ENCODE measurements around the gene CYREN.
"Not testable (repeated sequence)": the region's sequence is repeated elsewhere in the genome, so short reads cannot be mapped to it uniquely, and the experiment has no call there.

The CYREN gene

DNA sequence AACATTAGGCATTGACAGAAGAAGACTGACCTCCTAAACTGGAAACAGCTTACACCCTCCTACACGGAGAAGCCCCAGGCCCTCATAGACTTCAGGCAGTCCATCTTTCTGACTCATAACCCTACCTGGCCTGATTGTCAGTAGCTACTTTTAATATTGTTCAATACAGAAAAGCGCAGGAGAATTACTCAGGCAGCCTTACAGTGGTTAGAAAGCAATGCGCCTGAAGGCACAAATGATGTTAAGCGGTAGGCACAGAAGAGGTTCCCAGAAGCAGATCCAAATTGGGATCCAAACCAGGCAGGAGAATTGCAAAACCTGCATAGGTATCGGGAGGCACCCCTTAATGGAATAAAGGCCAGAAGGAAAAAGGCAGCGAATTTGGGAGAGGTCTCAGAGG lies 5.4 kb upstream of the CYREN start:
- no peak for DNase-seq

DNA sequence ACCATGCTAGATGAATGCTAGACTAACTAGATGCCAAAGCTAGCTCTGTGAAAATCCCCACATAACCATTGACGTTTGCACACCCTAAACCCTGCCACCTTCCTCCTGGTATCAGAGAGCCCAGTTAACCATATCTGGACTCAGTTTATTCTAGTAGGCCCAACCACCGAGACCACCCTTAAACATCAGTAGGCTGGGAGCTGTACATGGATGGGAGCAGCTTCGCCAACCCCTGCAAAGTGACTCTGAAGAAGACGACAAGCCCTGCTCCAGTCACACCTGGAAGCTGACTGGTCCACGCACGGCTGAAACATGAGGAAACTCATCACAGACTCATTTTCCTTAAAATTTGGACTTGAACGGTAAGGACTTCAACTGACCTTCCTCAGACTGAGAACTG lies 4.4 kb upstream of the CYREN start:
- no peak for DNase-seq

DNA sequence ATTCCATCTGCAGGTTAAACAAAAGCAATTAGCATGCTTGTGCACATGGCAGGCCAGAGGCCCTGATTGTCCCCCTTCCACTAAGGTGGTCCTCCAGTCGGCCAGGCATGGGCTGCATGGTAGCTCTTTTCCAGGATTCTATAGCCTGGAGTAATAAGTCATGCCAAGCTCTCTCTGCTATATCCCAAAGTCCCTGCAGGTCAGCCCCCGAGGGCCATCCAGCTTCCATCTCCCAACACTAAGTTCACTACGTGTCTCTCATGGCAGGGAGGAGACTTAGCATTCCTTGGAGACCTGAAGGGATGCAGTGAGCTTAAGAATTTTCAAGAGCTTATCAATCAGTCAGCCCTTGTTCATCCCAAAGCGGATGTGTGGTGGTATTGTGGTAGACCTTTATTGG lies 3.4 kb upstream of the CYREN start:
- not testable (repeated sequence) for DNase-seq

DNA sequence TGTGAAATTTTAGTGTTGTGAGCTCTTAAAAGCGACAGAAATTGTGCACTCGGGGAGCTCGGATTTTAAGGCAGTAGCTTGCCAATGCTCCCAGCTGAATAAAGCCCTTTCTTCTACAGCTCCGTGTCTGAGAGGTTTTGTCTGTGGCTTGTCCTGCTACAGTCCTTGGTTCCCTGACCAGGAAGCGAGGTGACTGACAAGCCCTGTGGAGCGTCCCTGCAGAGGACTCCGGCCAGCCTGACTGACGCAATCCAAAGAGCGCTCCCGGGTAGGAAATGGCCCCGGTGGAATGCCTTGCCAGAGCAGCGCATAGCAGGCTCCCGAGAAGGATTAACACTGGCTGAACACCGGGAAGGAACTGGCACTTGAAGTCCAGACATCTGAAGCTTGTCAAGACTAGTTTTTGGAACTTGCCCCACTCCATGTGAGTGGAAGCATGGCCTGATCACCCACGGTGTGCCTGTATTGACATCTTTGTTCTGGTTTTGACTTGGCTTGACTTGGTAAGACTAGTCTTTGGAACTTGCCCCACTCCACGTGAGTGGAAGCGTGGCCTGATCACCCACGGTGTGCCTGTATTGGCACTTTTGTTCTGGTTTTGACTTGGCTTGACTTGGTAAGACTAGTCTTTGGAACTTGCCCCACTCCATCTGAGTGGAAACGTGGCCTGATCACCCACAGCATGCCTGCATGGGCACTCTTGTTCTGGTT lies 1.2 kb upstream of the CYREN start:
- not testable (repeated sequence) for DNase-seq

DNA sequence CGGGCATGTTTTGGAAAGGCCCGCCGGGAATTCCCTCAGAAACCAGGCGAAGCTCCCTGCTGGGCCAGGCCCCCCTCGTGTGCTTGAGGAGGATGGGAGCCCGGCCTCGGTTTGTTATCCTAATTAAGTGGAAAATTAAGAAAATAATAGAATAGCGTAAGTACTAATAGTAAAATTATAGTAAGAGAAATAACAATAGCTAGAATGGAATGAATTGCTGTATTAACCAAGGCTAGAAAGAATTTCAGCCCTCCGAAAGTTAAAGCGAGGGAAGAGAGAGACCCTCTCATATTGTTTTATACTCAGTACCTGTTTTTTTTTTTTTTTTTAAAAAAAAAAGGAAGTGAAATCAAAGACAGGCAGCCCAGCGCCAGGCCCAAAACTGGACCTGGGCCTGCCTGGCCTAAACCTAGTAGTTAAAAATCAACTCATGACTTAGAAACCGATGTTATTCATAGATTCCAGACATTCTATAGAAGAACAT lies 533 bp upstream of the CYREN start:
- DNase-seq: not testable (repeated sequence)

DNA sequence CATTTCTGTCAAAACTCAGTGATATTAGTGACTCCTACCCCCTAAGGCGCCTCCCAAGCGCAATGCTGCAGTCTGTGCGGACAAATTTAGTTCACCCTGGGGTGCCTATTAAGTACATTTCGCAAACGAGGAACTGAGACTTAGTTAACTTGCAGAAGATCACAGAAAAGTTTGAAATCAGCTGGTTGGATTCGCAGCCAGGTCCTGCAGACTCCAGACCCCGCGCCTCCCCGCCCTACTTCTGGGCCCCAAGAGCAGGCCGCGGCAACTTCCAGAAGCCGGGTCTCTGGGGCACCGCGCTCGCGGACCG lies 588 bp downstream of the CYREN start:
- DNase-seq: no peak

DNA sequence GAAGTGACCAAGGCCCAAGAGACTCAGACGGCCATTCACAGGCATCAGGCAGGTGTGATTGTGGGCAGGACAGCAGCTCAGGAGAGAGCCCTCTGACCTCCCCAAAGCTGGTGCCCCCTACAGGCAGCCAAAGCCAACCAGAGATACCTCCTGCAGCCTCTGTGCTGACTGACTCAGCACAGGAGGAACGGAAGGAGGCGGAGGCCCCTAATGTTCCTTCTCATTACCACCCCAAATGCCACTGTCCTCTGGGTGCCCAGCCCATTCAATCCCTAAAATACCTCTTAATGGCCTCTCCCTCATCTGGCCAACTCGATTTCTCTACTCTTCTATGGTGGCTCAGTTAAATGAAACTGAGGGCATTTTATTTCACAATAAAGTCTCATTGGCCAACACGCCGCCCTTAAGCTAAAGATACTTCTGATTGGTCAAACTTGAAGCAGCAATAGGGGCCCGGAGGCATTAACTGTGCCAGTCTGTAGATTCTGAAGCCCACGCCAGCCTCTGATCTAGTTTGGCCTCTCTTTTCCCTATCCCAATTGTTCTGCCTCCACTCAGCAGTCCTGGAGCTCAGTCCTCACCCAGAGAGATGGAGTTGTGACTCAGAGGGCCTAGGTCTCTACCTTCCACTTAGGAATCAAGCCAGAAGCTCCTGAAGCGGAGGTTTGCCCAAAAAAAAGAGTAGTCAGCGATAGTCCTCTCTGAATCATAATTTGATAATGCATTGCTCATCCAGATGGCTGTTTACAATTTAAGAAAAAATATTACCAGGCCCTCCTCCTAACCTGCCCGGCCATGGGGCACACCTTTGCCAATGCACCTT lies 1.2 kb downstream of the CYREN start:
- DNase-seq: no peak

DNA sequence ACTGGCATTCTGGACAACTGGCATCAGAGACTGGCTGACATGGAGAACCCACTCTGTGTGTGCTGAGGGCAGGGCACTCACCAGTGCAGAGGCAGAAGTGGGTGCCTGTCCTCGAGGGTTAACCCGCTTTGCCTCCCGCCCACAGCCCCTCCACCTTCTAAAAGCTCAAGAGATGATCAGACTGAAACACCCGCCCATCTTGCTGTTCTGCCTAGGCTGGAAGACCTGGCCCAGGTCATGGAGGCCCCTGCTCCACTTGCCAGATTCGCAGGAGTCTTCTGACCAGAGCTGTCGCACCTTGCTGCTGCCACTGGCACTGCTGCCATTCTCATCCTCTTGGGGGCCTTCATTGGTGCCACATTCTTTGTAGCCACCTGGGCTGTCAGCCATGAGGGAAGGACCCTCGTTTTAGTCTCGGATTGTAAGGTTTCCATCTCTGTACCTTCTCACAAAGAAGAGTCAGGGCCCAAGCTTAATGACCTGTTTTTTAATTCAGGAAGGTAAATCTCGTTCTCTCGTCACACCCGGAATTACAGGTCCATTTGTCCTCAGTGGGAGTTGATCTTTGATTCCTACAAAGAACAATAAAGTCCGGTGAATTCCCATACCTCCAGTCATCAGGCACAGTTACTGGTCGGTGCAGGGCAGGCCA lies 1.9 kb downstream of the CYREN start:
- no peak for DNase-seq

DNA sequence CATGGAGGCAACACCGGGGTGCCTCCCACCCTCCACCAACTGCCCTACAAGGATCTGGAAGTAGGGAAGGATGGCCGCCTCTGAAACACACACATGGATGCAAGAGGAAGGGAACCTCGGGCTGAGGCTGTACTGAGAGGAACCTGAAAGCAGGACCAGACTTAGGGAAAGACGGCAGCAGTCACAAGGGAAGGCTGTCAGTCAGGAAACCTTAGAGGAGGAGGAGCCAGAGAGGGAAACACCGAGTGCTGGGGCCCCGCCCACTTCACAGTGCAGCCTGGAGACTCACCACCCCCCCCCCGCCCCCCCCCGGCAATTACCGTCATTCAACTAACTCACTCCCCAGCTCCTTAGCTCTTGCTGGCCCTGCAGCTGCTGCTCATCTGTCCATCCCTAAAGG lies 2.5 kb downstream of the CYREN start:
- DNase-seq: no peak

DNA sequence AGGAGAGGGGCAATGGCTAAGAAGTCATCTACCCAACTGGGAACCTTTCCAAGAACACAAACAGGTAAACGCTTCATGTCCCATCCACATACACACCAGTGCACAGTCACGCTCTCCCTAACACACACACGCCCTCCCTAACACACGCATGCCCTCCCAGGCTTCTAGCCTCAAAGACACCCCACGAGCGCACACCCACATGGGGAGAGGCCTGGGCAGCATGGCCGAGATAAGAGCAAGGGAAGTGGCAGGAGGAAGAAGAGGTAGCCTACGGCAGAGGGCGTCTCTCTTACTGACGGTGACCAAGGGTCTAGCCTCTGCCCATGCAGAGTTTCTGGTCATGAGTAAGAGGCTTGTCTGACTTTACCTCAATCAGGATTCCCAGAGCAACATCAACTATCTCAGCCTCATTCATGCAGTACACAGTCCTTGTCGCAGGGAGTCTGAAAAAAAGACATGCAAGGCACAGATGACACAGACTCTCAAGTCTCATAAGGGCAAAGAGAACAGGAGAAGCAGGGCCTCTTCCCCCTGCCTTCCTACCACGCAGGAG lies 3.1 kb downstream of the CYREN start:
- DNase-seq: no peak

DNA sequence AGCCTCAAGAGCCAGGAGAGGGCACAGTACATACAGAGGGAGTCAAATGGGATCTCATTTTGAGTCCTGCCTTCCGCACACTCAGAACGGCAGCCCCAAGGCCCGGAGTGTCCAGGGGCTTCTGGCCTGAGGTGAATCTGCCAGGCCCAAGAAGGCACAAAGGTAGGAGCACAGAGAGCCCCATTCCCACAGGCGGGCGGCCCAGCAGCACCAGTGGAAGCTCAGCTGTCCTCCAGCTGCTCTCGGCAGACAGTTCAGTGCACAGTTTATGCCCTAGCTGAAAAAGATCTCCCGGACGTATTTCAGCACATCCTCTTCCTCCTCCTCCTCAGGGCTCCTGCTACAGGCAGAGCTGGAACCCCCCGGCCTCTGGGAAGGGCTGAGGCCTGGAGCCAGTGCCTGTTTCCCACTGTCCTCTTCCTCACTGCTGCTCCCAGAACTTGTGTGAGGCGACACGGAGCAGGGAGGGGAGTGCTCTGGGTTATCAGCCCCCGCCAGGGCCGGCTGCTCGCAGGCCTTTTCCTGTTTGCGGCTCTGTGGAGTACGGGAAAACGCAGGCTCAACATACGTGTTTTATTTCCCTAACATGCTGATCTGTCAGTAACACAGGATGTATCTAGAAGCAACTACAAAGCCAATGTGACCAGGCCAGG lies 4.0 kb downstream of the CYREN start:
- DNase-seq: no peak

DNA sequence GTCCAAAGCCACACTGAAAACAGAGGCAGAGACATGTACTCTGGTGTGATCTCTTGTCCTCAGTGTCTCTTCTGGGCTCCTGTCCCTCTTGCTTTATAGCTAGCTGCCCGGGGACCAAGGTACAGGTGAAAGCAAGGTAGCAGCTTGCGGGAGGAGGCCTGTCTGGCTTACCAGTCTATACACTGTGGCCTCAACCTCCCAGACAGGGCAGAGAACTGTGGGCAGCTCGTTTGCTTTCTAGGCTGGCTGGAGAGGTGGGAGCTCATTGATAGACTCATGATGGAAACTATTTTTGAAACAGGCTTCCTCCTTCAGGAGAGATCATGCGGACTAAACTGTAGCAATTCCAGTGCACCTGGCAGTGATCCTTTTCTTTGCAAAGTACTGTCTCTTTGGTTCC lies 4.6 kb downstream of the CYREN start:
- DNase-seq: no peak

DNA sequence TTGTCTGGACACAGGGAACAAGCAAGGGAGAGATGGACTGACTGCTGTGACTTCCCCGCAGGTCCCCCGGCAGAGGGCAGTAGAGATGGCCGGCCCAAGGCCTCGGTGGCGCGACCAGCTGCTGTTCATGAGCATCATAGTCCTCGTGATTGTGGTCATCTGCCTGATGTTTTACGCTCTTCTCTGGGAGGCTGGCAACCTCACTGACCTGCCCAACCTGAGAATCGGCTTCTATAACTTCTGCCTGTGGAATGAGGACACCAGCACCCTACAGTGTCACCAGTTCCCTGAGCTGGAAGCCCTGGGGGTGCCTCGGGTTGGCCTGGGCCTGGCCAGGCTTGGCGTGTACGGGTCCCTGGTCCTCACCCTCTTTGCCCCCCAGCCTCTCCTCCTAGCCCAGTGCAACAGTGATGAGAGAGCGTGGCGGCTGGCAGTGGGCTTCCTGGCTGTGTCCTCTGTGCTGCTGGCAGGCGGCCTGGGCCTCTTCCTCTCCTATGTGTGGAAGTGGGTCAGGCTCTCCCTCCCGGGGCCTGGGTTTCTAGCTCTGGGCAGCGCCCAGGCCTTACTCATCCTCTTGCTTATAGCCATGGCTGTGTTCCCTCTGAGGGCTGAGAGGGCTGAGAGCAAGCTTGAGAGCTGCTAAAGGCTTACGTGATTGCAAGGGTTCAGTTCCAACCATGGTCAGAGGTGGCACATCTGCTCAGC lies 6.0 kb downstream of the CYREN start:
- no peak for DNase-seq

DNA sequence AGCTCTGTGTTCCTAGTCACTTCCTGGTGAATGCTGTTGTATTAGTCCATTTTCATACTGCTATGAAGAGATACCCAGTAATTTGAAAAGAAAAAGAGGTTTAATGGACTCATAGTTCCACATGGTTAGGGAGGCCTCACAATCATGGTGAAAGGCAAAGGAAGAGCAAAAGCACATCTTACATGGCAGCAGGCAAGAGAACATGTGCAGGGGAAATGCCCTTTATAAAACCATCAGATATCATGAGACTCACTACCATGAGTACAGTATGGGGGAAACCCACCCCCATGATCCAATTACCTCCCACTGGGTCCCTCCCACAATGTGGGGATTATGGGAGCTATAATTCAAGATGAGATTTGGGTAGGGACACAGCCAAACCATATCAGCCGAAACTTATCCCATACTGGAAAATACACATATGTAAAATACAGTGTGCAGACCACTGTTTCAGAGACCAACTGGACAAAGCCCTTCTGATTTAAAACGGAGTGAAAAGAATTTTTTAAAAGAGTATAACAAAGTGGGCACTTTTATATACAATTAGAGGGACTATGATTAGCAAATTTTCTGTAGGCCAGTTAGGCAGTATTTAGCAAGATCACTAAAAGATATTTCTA lies 8.0 kb downstream of the CYREN start:
- no peak for DNase-seq

DNA sequence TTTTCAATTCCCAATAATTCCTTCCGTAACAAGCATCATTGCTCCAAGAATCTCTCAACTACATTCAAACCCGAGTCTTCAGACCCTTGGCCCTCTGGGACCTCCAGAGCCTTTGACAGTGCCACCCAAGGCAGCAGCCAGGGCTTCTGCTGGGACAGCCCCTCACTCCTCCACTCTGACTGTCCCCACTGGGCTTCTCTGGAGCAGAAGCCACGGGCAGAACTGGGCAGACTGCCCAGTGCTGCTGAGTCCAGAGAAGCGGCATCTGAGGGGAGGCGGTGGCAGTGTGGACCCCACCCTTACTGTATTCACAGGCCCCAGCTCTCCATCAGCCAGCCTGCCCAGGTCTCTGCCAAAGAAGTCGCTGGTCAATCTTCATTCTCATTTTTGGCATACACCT lies 8.8 kb downstream of the CYREN start:
- no peak for DNase-seq

DNA sequence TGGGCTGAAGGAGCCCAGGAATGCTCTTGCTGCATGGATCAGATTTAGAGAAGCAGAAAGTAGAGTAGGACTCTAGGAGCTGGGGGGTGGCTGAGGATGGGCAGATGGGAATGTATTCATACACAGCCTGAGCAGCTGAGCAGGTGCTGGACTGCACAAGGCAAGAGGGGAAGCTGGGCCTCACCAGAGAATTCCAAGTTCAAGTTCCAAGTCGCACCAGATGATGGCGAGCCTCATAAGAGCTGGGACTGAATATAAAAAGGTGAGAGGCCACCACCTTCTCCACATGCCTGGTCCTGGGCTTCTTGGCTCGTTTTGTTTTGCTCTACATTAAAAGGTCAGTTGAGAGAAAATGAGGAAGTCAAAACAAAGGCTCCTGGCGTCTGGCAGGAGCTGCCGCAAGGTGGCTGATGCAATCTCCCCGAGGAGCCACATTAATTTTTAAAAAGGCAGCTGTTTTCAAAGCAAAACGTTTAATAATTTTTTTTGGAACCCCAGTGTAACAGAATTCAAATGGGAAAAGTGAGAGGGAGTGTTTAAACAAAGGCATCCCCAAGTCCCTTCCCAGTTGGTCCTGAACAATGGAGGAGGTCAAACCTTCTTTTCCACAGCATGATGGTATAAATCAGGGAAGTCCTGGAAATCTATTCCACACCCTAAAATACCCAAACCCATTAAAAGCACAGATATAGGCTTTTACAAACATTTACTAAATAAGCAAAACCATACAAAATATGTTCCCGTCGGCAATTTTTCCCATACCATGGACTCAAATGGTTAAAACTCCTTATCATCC lies 9.5 kb downstream of the CYREN start:
- no peak for DNase-seq

DNA sequence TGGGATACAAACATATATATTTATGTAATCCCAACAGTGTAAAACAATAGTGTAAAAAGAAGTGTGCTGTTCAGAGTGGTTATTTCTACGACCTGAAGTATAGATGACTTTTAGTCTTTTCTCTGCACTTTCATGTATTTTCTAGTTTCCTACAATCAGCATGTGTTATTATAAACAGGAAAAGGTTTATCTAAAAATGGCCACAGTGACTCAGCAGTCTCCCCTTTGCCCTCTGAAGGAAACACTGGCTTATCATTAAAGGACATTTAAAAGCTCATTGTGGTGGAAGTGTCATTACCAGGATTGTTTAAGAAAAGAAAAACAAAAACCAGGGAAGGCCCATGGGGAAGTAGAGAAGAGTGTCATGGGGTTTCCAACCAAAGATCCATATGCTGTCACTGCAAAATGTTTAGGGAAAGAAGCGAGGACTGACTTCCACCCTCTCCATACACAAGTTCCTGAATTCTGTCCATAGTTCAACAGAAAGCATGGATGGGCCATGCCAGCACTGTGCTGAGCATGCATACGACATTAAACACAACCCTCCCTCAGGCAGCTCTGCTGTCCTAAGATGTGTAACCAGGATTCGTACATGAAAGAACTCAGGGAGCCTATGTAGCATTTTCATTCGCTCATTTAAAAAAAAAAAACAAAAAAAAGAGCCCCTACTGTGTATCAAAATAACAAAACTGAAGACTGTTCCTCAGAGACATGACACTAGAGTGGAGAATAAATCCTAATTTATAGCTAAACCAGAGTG lies 10.2 kb downstream of the CYREN start:
- no peak for DNase-seq

DNA sequence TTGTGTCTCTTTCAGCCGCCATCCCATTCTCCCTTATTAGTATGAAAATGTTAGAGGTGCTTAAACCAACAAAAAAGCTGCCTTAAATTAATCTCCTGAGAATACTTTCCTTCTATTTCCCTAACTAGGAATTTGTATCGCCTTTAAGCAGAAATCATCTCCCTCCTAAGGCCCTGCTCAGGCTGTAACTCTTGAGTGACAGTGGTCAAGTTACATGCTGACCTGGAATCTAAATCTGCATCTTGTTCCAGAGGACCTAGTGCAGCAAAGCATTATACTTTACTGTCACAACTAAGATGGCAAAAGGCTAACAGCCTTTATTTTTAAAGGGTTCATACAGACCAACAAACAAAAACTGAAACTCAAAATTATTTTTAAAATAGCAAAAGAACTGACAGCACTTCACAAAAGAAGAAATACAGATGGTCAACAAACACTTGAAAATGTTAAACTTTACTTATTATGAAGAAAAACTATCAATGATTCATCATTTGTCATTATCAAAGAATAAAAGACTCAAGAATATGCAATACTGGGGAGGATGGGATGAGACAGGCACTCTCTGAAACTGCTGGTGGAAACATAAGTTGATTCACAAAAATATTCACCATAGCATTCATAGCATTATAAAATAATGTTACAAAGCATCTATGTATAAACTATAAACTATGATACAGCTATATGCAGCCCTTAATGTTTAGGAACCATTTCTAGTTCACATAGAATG lies 11.0 kb downstream of the CYREN start:
- DNase-seq: no peak

DNA sequence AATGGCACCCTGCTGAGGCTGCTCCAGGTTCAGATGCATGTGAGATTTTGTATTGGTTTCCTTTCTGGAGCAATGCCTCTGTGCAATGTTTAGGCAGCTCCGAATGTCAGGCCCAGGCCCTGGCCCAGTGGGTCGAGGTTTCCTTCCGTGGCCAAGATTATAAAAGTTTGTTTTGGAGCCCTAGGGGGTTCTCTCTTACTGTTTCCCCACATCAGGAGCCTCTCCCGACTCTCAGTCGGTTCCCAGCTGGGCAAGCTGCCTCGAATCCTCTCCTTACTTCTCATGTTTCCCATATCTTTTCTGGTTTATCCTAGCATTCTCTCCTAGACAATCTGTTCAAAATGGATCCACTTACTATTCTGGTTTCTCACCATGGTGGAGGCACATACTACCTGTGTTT lies 11.6 kb downstream of the CYREN start:
- DNase-seq: no peak
